DOHH2 (cell line): ENCODE results near the gene PHF24.

Source experiments
- H3F3A ChIP-seq: fragments of 200-600 bp; sonication (generic), shearing (Covaris generic); 2 replicates; pipeline ENCODE4 v1.6.0; 2016; ENCODE audit warnings: antibody characterized with exemption, mild to moderate bottlenecking; ENCODE audit not compliant: control insufficient read depth, insufficient read depth
- H3K27ac ChIP-seq: fragments of 200-600 bp; sonication (generic); 2 replicates; pipeline ENCODE4 v1.5.1; 2014; ENCODE audit warnings: low read depth, mild to moderate bottlenecking, low read length, moderate library complexity
- H3K27me3 ChIP-seq: fragments of 200-600 bp; sonication (generic); 2 replicates; pipeline ENCODE4 v1.6.1; 2014; ENCODE audit warnings: mild to moderate bottlenecking, low read length, mixed read lengths; ENCODE audit not compliant: control insufficient read depth
- H3K36me3 ChIP-seq: fragments of 200-600 bp; sonication (generic); 2 replicates; pipeline ENCODE4 v1.6.1; 2014; ENCODE audit warnings: mild to moderate bottlenecking, low read length, moderate library complexity, mixed read lengths; ENCODE audit not compliant: control insufficient read depth
- H3K4me1 ChIP-seq: fragments of 200-600 bp; sonication (generic); 2 replicates; pipeline ENCODE4 v1.6.1; 2014; ENCODE audit warnings: mild to moderate bottlenecking, low read length, mixed read lengths; ENCODE audit not compliant: control insufficient read depth
- H3K4me2 ChIP-seq: fragments of 200-600 bp; sonication (generic); 2 replicates; pipeline ENCODE4 v1.6.0; 2014; ENCODE audit warnings: mild to moderate bottlenecking, low read length, moderate library complexity
- H3K4me3 ChIP-seq: fragments of 200-600 bp; sonication (generic); 2 replicates; pipeline ENCODE4 v1.5.1; 2014; ENCODE audit warnings: mild to moderate bottlenecking, low read length, mixed read lengths
- H3K79me2 ChIP-seq: fragments of 200-600 bp; sonication (generic); 2 replicates; pipeline ENCODE4 v1.6.1; 2014; ENCODE audit warnings: mild to moderate bottlenecking, low read length, mixed read lengths; ENCODE audit not compliant: control insufficient read depth
- H3K9me2 ChIP-seq: fragments of 200-600 bp; sonication (generic); replicated peaks from 2 replicates; pipeline ENCODE4 v1.6.1; 2014; ENCODE audit warnings: mild to moderate bottlenecking, low read length, mixed read lengths; ENCODE audit not compliant: control insufficient read depth
- H3K9me3 ChIP-seq: fragments of 200-600 bp; sonication (generic); 2 replicates; pipeline ENCODE4 v1.6.1; 2014; ENCODE audit warnings: antibody characterized with exemption, low read length, mixed read lengths; ENCODE audit not compliant: control insufficient read depth, insufficient read depth
- H4K20me1 ChIP-seq: fragments of 200-600 bp; sonication (generic); 2 replicates; pipeline ENCODE4 v1.6.0; 2014; ENCODE audit warnings: low read depth, mild to moderate bottlenecking, antibody characterized with exemption, low read length, moderate library complexity; ENCODE audit not compliant: control insufficient read depth, insufficient read depth
- CTCF ChIP-seq: fragments of 200-600 bp; sonication (generic); IDR thresholded peaks from one replicate; pipeline ENCODE4 v1.5.1; 2014; ENCODE audit warnings: antibody characterized with exemption, mild to moderate bottlenecking, low read depth, low read length; ENCODE audit not compliant: poor library complexity, severe bottlenecking
- EZH2phosphoT487 ChIP-seq: fragments of 200-600 bp; sonication (generic); IDR thresholded peaks from 2 replicates; pipeline ENCODE4 v1.6.1; 2017; ENCODE audit warnings: borderline replicate concordance, mild to moderate bottlenecking, antibody characterized with exemption, low read length, moderate library complexity, mixed read lengths

The PHF24 gene

DNA sequence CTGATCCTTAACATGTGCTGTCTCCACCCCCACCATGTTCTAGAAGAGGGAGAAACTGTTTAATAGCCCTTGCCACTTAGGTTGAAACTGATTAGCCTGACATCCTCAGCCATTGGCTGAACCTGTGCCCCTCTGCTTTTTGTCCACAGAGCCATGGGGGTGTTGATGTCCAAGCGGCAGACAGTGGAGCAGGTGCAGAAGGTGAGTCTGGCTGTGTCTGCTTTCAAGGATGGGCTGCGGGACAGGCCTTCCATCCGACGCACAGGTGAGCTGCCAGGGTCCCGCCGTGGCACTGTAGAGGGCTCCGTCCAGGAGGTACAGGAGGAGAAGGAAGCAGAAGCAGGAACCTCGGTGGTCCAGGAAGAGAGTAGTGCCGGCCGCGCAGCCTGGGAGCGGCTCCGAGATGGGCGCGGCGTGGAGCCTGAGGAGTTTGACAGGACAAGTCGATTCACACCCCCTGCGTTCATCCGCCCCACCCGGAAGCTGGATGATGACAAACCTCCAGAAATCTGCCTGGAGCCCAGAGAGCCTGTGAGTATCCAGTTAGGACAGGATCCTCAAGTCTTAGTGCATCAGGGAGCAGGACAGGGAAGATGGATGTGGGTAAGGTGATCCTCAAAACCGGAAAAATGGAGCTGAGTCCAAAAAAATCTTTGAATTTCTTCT lies 13.2 kb downstream of the PHF24 start:
- H4K20me1 ChIP-seq = no peaks in the 10 kb centered on the region
- H3K4me2 ChIP-seq = no peak overlapping the region
- no peak overlapping the region for H3K4me3 ChIP-seq
- no peaks in the 10 kb centered on the region for H3K36me3 ChIP-seq
- no peaks in the 10 kb centered on the region for H3K9me2 ChIP-seq
- no peaks in the 10 kb centered on the region for H3K4me1 ChIP-seq
- TF ChIP-seq CTCF (no peak), EZH2phosphoT487 (no peak)
- peaks cover 13% of the 10 kb centered on the region for H3K27me3 ChIP-seq
- no peaks in the 10 kb centered on the region for H3F3A ChIP-seq
- no peaks in the 10 kb centered on the region for H3K9me3 ChIP-seq
- no peak overlapping the region for H3K27ac ChIP-seq
- H3K79me2 ChIP-seq = no peaks in the 10 kb centered on the region

GRCh38 chr9:34974664-34975063 lies 16.6 kb downstream of the PHF24 start:
- Histone ChIP-seq H3K36me3 (no peaks in the 10 kb centered on the region), H3F3A (no peaks in the 10 kb centered on the region), H3K27me3 (0 out of 2 replicates have a peak, but pooled peaks cover 10% of the 10 kb centered on the region), H3K4me2 (no peak overlapping the region), H3K9me2 (no peaks in the 10 kb centered on the region), H3K27ac (no peak overlapping the region), H3K79me2 (no peaks in the 10 kb centered on the region), H3K4me3 (no peak overlapping the region), H3K9me3 (no peaks in the 10 kb centered on the region), H3K4me1 (no peaks in the 10 kb centered on the region), H4K20me1 (no peaks in the 10 kb centered on the region)
- TF ChIP-seq CTCF (no peak), EZH2phosphoT487 (no peak)

GRCh38 chr9:34976441-34976840 lies 18.4 kb downstream of the PHF24 start:
- Histone ChIP-seq H3K9me2 (no peaks in the 10 kb centered on the region), H3K36me3 (no peaks in the 10 kb centered on the region), H3K9me3 (no peaks in the 10 kb centered on the region), H3K4me2 (no peak overlapping the region), H3K4me1 (no peaks in the 10 kb centered on the region), H4K20me1 (no peaks in the 10 kb centered on the region), H3F3A (no peaks in the 10 kb centered on the region), H3K27ac (no peak overlapping the region), H3K4me3 (no peak overlapping the region), H3K27me3 (0 out of 2 replicates have a peak, but pooled peaks cover 5% of the 10 kb centered on the region), H3K79me2 (no peaks in the 10 kb centered on the region)
- no peak for TF ChIP-seq EZH2phosphoT487
- TF ChIP-seq CTCF = no peak
